Mucosa of descending colon (tissue), 3 donors: ENCODE results near the gene TAF11L6. TPM values are rescaled to one million over a fixed set of nuclear protein-coding genes. Genes with fewer than 3 reads are reported as not detected.
"Not testable (repeated sequence)": the region's sequence is repeated elsewhere in the genome, so short reads cannot be mapped to it uniquely, and the experiment has no call there.

ENCODE experiments used
- ATAC-seq: fragments of 200-7000 bp; cut with Tn5 transposase; one replicate; pipeline ENCODE4 v1.9.1; 2020; ENCODE audit warnings: mild to moderate bottlenecking, moderate library complexity
- DNase-seq, 3 donors: peaks; one replicate each; pipeline ENCODE4 v3.0.0-alpha.2; 2020
- H3K36me3 ChIP-seq: fragments of 200-600 bp; one replicate; pipeline ENCODE4 v1.8.0; 2021; ENCODE audit warnings: low read depth, mild to moderate bottlenecking
- H3K4me1 ChIP-seq: fragments of 200-600 bp; one replicate; pipeline ENCODE4 v1.8.0; 2021; ENCODE audit warnings: low read depth, mild to moderate bottlenecking
- H3K4me3 ChIP-seq: fragments of 200-600 bp; one replicate; pipeline ENCODE4 v1.8.0; 2021; ENCODE audit warnings: mild to moderate bottlenecking
- H3K9me3 ChIP-seq: fragments of 200-600 bp; one replicate; pipeline ENCODE4 v1.8.0; 2021; ENCODE audit warnings: mild to moderate bottlenecking
- intact Hi-C, 2 donors: fragments of 100-400 bp; cut with DNase I in 1 of 2; cut with micrococcal nuclease in 1 of 2; formaldehyde crosslinking; loops; one replicate each; pipeline versions ENCODE4 v1.11.0 to v1.11.1; 2022; cut with DNase I, micrococcal nuclease
- long read RNA-seq, 2 donors: library from polyadenylated mRNA; unstranded; transcript quantifications; one replicate each; pipeline ENCODE4 v2.0.0, GENCODE V29; 2019 to 2021
- total RNA-seq, 3 donors: library from RNA; stranded (reverse); fragmentation: NEBNext Ultra II Directional in 2 of 3; extraction: Animal tissue kit (Norgen Biotek cat#: 25700) in 2 of 3; gene quantifications; one replicate each; pipeline versions ENCODE4 v1.2.1 to v1.2.4, GENCODE V29; 2021 to 2023
- TF ChIP-seq, protein P1 (sequence below): fragments of 200-600 bp; IDR thresholded peaks from one replicate; pipeline ENCODE4 v1.8.0; 2022; ENCODE audit warnings: antibody characterized with exemption, mild to moderate bottlenecking
- donor health status: DM: no; HTN: no; CAD: no; lungs with moderate emphysema.
- donor health status: DM: no; HTN: no; CAD: no.
- donor health status: DM: no; HTN: yes; CAD: no.

Gene TAF11L6
- total RNA-seq = not detected
- long read RNA-seq, donor 1 = 0 reads
- long read RNA-seq, donor 2 = 0 reads

GRCh38 chr5:17528369-17528768 is at the start of gene TAF11L6:
TAF11L6 (plus strand) TSS chr5:17528669.
- H3K36me3 ChIP-seq, ATAC-seq, DNase-seq, H3K4me3 ChIP-seq, H3K9me3 ChIP-seq, intact Hi-C loops, H3K4me1 ChIP-seq: not testable (repeated sequence)

GRCh38 chr5:17481378-17481777 is 47.1 kb upstream of the TAF11L6 start:
- intact Hi-C loops = no loop called here

GRCh38 chr5:17482790-17483189 is 45.7 kb upstream of the TAF11L6 start:
- Histone ChIP-seq H3K4me3 (no peak overlapping the region), H3K9me3 (no peaks in the 10 kb centered on the region), H3K36me3 (no peaks in the 10 kb centered on the region), H3K4me1 (no peaks in the 10 kb centered on the region)
- no peak for ATAC-seq
- no peak for DNase-seq
- intact Hi-C loops = no loop called here
- TF ChIP-seq, protein P1, sequence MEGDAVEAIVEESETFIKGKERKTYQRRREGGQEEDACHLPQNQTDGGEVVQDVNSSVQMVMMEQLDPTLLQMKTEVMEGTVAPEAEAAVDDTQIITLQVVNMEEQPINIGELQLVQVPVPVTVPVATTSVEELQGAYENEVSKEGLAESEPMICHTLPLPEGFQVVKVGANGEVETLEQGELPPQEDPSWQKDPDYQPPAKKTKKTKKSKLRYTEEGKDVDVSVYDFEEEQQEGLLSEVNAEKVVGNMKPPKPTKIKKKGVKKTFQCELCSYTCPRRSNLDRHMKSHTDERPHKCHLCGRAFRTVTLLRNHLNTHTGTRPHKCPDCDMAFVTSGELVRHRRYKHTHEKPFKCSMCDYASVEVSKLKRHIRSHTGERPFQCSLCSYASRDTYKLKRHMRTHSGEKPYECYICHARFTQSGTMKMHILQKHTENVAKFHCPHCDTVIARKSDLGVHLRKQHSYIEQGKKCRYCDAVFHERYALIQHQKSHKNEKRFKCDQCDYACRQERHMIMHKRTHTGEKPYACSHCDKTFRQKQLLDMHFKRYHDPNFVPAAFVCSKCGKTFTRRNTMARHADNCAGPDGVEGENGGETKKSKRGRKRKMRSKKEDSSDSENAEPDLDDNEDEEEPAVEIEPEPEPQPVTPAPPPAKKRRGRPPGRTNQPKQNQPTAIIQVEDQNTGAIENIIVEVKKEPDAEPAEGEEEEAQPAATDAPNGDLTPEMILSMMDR = no peak

More at GRCh38 chr5:17481378-17481777, 47.1 kb upstream of the TAF11L6 start:
- Histone ChIP-seq H3K9me3 (no peaks in the 10 kb centered on the region), H3K4me3 (no peak overlapping the region), H3K4me1 (no peaks in the 10 kb centered on the region), H3K36me3 (no peaks in the 10 kb centered on the region)
- ATAC-seq = no peak
- TF ChIP-seq, protein P1 = no peak
- DNase-seq = no peak

DNA sequence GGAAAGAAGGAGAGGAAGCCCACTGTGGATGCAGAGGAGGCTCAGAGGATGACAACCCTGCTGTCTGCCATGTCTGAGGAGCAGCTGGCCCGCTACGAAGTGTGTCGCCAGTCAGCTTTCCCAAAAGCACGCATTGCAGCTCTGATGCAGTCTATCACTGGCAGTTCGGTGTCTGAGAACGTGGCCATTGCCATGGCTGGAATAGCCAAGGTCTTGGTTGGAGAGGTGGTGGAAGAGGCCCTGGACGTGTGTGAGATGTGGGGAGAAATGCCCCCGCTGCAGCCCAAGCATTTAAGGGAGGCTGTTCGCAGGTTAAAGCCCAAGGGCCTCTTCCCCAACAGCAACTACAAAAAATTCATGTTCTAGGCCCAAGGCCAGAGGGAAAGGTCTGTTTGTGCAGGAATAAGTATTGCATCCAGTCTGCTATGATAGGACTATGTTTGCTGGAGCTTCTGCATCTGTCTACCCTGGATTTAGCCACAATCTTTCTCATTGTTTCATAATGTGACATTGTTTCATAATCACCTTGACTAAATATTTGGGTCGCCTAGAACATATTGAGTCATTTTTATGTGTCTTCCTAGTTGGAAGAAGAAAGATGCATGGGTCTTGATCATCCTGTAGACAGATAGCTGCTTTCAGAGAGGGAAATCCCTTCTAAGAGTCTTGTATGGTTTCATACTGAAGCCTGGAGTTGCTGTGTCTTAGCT is 41.9 kb upstream of the TAF11L6 start:
- H3K36me3 ChIP-seq, H3K9me3 ChIP-seq, ATAC-seq, H3K4me3 ChIP-seq, DNase-seq, intact Hi-C loops, H3K4me1 ChIP-seq: not testable (repeated sequence)

DNA sequence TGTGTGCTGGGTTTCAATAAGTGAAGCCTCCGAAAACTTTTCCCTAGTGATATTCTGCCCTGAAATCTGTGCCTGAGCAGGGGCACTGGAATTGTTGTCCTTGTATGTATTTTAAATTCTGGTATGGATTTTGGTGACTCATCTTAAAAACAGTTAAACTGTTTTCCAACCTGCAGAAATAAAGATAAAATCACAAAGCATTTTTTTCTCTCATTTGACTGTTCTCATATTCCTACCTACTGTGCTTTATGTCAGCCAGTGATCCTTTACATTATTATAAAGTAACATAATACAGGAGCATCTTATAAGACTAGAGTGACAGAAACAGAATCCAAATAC is 41.3 kb upstream of the TAF11L6 start:
- H3K9me3 ChIP-seq = no peaks in the 10 kb centered on the region
- no peaks in the 10 kb centered on the region for H3K36me3 ChIP-seq
- ATAC-seq = no peak
- DNase-seq = no peak
- H3K4me3 ChIP-seq = no peak overlapping the region
- intact Hi-C loops = no loop called here
- no peaks in the 10 kb centered on the region for H3K4me1 ChIP-seq
- TF ChIP-seq, protein P1 = no peak

- H3K36me3 ChIP-seq, DNase-seq, ATAC-seq, H3K4me3 ChIP-seq, H3K4me1 ChIP-seq, intact Hi-C loops, H3K9me3 ChIP-seq: not testable (repeated sequence)
Observed at GRCh38 chr5:17491257-17491656, 37.2 kb upstream of the TAF11L6 start.

DNA sequence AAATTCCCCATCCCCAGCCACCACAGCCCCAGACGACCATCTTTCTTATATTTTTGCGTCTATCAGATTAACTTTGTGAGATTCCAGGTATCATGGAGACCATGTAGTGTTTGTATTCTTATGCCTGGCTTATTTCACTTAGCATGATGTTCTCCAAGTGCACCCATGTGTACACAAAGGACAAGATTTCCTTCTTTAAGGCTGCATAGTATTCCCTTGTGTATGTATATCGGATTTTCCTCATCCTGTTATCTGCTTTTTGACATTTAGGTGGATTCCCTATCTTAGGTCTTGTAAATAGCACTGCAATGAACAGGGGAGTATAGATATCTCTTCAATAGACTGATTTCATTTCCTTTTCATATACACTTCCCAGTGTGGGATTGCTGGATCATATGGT is 35.7 kb upstream of the TAF11L6 start:
- DNase-seq = no peak
- intact Hi-C loops = no loop called here
- TF ChIP-seq, protein P1 = no peak
- Histone ChIP-seq H3K9me3 (no peaks in the 10 kb centered on the region), H3K4me3 (no peak overlapping the region), H3K36me3 (no peaks in the 10 kb centered on the region), H3K4me1 (no peaks in the 10 kb centered on the region)
- no peak for ATAC-seq
